HG02938 (cell line): Measurements from ENCODE around the gene GAB4.
"Not testable (repeated sequence)": the region's sequence is repeated elsewhere in the genome, so short reads cannot be mapped to it uniquely, and the experiment has no call there.

Source experiments
- ATAC-seq: cut with Tn5 transposase; IDR thresholded peaks from one replicate; pipeline ENCODE4 v1.9.1; 2021; ENCODE audit warnings: mild to moderate bottlenecking, moderate library complexity; ENCODE audit not compliant: unreplicated experiment

Gene GAB4

GRCh38 chr22:16917144-16918003 lies 90.6 kb downstream of the GAB4 start:
- ATAC-seq: no peak

- ATAC-seq: no peak
These were observed 92.3 kb downstream of the GAB4 start for GRCh38 chr22:16915701-16916100.

GRCh38 chr22:16914911-16915310 lies 93.1 kb downstream of the GAB4 start:
- ATAC-seq: not testable (repeated sequence)

GRCh38 chr22:16914006-16914405 lies 94.0 kb downstream of the GAB4 start:
- no peak for ATAC-seq

GRCh38 chr22:16912281-16912680 lies 95.7 kb downstream of the GAB4 start:
- no peak for ATAC-seq
